Stimulated activated CD4-positive, alpha-beta T cell treated with anti-CD3 and anti-CD28 coated beads, Interleukin-4, amount 100 ng/mL, for 24 hours (primary cell): ENCODE data around the gene TREML1.
"Not testable (repeated sequence)": the region's sequence is repeated elsewhere in the genome, so short reads cannot be mapped to it uniquely, and the experiment has no call there.

Experiments used
- DNase-seq: peaks from one replicate; pipeline ENCODE4 v3.0.0-alpha.2; 2020

TREML1 gene

GRCh38 chr6:41153992-41154625 lies at the start of gene TREML1:
TREML1 (minus strand) TSS chr6:41154347; CDS start chr6:41154288, 59 bp downstream.
- no peak for DNase-seq

GRCh38 chr6:41201764-41202173 lies 47.6 kb upstream of the TREML1 start:
- DNase-seq: no peak

- DNase-seq: peak; percentile 25
These were observed 47.0 kb upstream of the TREML1 start, which contains the start of gene TREML2 for GRCh38 chr6:41200901-41201763. TREML2 (minus strand) TSS chr6:41201149; CDS start chr6:41201008, 141 bp downstream.

- DNase-seq: peak; percentile 53
These were observed 46.3 kb upstream of the TREML1 start for GRCh38 chr6:41200296-41200900.

- peak; percentile 40 for DNase-seq
These were observed 45.6 kb upstream of the TREML1 start for GRCh38 chr6:41199552-41200246.

GRCh38 chr6:41197234-41197633 lies 43.1 kb upstream of the TREML1 start:
- DNase-seq: no peak

GRCh38 chr6:41194386-41194785 lies 40.2 kb upstream of the TREML1 start:
- no peak for DNase-seq

GRCh38 chr6:41193884-41194283 lies 39.7 kb upstream of the TREML1 start:
- no peak for DNase-seq

GRCh38 chr6:41193171-41193734 lies 39.1 kb upstream of the TREML1 start:
- DNase-seq: no peak

GRCh38 chr6:41191569-41191968 lies 37.4 kb upstream of the TREML1 start:
- peak; percentile 30 for DNase-seq

GRCh38 chr6:41190791-41191190 lies 36.6 kb upstream of the TREML1 start:
- DNase-seq: no peak

- no peak for DNase-seq
These were observed 35.8 kb upstream of the TREML1 start for GRCh38 chr6:41189967-41190366.

GRCh38 chr6:41189046-41189445 lies 34.9 kb upstream of the TREML1 start:
- not testable (repeated sequence) for DNase-seq

- DNase-seq: no peak
These were observed 34.1 kb upstream of the TREML1 start for GRCh38 chr6:41187924-41188886.

- DNase-seq: no peak
These were observed 31.9 kb upstream of the TREML1 start for GRCh38 chr6:41186031-41186562.

GRCh38 chr6:41184761-41185160 lies 30.6 kb upstream of the TREML1 start:
- DNase-seq: no peak

- peak; percentile 51 for DNase-seq
These were observed 28.2 kb upstream of the TREML1 start for GRCh38 chr6:41182069-41183034.

GRCh38 chr6:41181566-41181965 lies 27.4 kb upstream of the TREML1 start:
- no peak for DNase-seq

GRCh38 chr6:41179163-41179562 lies 25.0 kb upstream of the TREML1 start:
- DNase-seq: no peak

- no peak for DNase-seq
These were observed 23.5 kb upstream of the TREML1 start for GRCh38 chr6:41177695-41178094.
